GM21529 (cell line): ENCODE measurements around the gene OR5H2.

Experiments
- ATAC-seq: cut with Tn5 transposase; IDR thresholded peaks from one replicate; pipeline ENCODE4 v1.9.1; 2021; ENCODE audit not compliant: unreplicated experiment

OR5H2 gene

DNA sequence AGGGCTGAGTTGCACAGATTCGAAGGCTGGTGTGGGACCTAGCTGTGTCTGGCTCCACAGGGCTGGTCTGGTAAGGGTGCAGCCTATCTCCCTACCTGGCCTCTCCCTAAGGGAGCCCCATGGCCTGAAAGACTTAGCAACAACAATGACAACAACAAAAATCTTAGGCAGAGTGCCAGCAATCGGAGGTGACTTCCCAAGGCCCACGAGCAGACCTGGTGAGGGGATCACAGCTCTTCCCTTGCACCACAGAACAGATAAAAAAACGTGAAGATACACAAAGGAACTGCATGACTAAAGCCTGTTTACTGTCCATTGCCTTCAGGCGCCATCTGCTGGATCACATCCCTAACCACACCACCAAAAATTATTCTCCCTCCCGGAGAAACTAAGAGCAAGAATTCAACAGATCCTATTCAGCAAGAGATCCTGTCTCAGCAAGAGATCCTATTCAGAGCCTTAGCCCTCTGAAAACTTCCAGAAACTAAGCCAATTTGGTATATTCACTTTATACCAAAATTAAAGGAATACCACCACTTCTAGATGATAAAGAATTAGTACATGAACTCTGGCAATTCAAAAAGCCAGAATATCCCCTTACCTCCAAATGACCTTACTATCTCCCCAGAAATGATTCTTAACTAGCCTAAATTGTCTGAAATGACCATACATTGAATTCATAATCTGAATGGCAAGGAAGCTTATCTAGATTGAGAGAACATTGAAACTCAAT, 47.3 kb downstream of the OR5H2 start:
- ATAC-seq, result peak; percentile 71

DNA sequence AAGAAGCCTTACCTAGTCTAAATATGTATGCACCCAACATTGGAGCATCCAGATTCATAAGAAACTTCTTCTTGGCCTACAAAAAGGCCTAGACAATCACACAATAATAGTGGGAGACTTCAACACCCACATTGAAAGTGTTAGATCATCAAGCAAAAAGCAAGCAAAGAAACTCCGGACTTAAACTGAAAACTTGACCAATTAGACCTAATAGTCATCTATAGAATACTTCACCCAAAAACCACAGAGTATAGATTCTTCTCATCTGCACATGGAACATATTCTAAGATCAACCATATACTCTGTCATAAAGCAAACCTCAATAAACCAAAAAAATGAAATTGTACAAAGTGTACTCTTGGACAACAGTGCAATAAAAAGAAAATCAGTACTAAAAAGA, 49.0 kb downstream of the OR5H2 start:
- ATAC-seq, result no peak
